H1 (cell line): ENCODE results near the gene ANKRD30A. TPM values are rescaled to one million over a fixed set of nuclear protein-coding genes. Genes with fewer than 3 reads are reported as not detected.

Experiments used
- CTCF ChIP-seq, 3 experiments: IDR thresholded peaks; 1 replicate in 2 of 3; 2 replicates in 1 of 3; pipeline versions ENCODE4 v1.5.1 to v1.6.1; 2011; ENCODE audit warnings: low read length in 3 of 3, mild to moderate bottlenecking in 3 of 3, inconsistent platforms in 2 of 3, low read depth in 1 of 3, moderate library complexity in 1 of 3; ENCODE audit not compliant: insufficient read depth in 1 of 3; ENCODE audit errors: control extremely low read depth in 1 of 3
- TEAD4 ChIP-seq: IDR thresholded peaks from 2 replicates; pipeline ENCODE4 v1.6.1; 2012; ENCODE audit warnings: low read depth, low read length, inconsistent platforms, mixed read lengths
- polyA plus RNA-seq, 7 experiments: library from polyadenylated mRNA; depleted of rRNA in 3 of 7; stranded (reverse) in 5 of 7; unstranded in 2 of 7; fragments of >200 nt in 5 of 7; fragments of 200-250 nt in 2 of 7; gene quantifications; 1 replicate in 5 of 7; 2 replicates in 1 of 7; 4 replicates in 1 of 7; pipeline versions ENCODE4 v1.2.1 to v1.2.3, GENCODE V29; 2011 to 2013; ENCODE audit warnings: missing spikeins in 2 of 7, mixed read lengths in 2 of 7
- total RNA-seq: library from RNA; stranded (reverse); fragmentation: NEBNext Ultra II Directional; extraction: Animal tissue kit (Norgen Biotek cat#: 25700); gene quantifications from 2 replicates; pipeline ENCODE4 v1.2.1, GENCODE V29; 2021

Gene ANKRD30A
- total and polyA plus RNA-seq, 2 of the 8 experiments (the other 6 are each of a cell fraction or from before 2014, with no cell fraction given): not detected

DNA sequence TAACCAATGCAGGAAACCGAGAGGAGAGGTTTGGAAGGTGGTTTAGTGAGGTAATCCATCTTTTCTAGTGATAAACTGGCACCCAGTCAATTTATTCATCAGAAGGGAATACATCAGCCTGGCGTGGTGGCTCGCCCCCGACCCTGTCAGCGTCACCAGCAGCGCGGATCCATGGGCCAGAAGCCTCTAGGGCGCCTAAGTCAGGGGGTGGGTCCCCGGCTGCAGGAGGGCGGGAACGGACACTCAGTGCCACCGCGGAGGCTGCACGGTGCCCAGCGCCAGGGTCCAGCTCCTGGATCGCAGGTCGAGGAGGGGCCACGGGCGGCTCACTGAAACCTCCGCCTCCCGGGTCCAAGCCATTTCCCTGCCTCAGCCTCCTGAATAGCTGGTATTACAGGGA lies 866 bp upstream of the ANKRD30A start (continued):
- TF ChIP-seq CTCF (IDR thresholded peaks at IDR 0.05; ENCODE audit: control extremely low read depth in 1 of 3, insufficient read depth in 1 of 3, low read depth in 1 of 3, low read length in 3 of 3) (no peak), TEAD4 (no peak)
